ENCODE measurements around the gene INHA.

INHA gene

GRCh38 chr2:219533930-219534661 lies 38.0 kb upstream of the INHA start:
- Histone ChIP-seq H3K4me3 (ENCODE audit: low read depth in 1 of 2, low read length in 1 of 2) (no peak overlapping the region), H3K27me3 (peaks cover 75% of the 10 kb centered on the region), H3K4me1 (ENCODE audit: control insufficient read depth in 1 of 2, insufficient read depth in 1 of 2, low read depth in 1 of 2, low read length in 1 of 2) (no peaks in the 10 kb centered on the region), H3K27ac (no peak overlapping the region), H3K9me3 (no peaks in the 10 kb centered on the region), H3K36me3 (no peaks in the 10 kb centered on the region)
- no peak for TF ChIP-seq CTCF (IDR thresholded peaks at IDR 0.05)

- no peak overlapping the region for H3K27ac ChIP-seq
- H3K36me3 ChIP-seq, result no peaks in the 10 kb centered on the region
- no peak overlapping the region for H3K4me3 ChIP-seq (ENCODE audit: low read depth in 1 of 2, low read length in 1 of 2)
- H3K27me3 ChIP-seq, result peaks cover 68% of the 10 kb centered on the region
- TF ChIP-seq CTCF (IDR thresholded peaks at IDR 0.05), result no peak
- H3K4me1 ChIP-seq (ENCODE audit: control insufficient read depth in 1 of 2, insufficient read depth in 1 of 2, low read depth in 1 of 2, low read length in 1 of 2), result peaks cover 0 to 2% of the 10 kb centered on the region in 2 experiments
- no peaks in the 10 kb centered on the region for H3K9me3 ChIP-seq
Observed at GRCh38 chr2:219536425-219536824, 35.7 kb upstream of the INHA start.

DNA sequence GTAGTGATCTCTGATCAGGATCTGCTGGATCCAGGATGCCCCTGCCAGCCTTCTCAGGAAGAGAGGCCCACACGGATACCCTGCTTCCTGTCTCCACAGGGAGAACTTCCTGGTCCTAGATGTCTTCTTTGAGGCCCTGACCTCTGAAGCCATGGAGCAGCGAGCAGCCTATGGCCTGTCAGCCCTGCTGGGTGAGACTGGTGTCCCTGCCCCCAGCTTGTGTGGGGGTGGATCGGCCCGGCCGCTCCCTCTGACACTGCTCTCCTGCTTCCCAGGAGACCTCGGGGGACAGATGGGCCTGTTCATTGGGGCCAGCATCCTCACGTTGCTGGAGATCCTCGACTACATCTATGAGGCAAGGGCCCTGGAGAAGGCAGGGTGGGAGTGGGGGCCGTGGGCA lies 35.1 kb upstream of the INHA start:
- Histone ChIP-seq H3K36me3 (no peaks in the 10 kb centered on the region), H3K4me1 (ENCODE audit: control insufficient read depth in 1 of 2, insufficient read depth in 1 of 2, low read depth in 1 of 2, low read length in 1 of 2) (peaks cover 0 to 7% of the 10 kb centered on the region in 2 experiments), H3K27ac (no peak overlapping the region), H3K4me3 (ENCODE audit: low read depth in 1 of 2, low read length in 1 of 2) (no peak overlapping the region), H3K9me3 (no peaks in the 10 kb centered on the region), H3K27me3 (peaks cover 68% of the 10 kb centered on the region)
- no peak for TF ChIP-seq CTCF (IDR thresholded peaks at IDR 0.05)

DNA sequence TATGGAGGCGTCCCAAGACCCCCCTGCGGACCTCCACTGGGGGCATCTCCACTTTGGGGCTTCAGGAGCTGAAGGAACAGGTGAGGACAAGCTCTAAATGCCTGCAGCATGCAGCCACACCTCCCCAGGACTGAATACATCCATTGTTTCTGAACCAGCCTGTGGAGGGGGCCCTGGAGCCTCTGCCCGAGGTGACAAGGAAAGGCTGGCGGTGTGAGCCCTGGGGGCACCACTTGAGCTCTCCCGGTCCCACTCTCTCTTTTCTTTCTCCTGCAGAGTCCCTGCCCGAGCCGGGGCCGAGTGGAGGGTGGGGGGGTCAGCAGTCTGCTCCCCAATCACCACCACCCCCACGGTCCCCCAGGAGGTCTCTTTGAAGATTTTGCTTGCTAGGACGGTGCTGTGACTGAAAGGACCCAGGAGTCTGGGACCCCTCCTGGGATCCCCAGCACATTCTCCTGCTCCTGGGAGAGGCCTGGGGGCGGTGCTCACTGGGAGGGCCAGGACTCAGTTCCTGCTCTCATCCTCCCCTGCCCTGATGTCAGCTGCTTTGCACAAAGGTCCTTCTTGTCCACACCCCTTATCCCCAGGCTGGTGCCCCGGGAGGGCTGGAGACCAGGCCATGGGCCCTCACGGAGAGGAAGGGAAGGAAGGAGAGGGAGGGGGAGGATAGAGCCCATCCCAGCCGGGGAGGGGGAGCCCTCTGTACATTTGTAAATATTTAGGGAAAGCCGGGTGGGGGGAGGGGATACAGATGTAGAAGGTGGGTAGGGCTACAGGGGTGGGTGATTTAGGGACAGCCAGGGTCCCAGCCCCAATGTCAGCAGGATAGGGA lies 34.2 kb upstream of the INHA start:
- Histone ChIP-seq H3K36me3 (no peaks in the 10 kb centered on the region), H3K4me3 (ENCODE audit: low read depth in 1 of 2, low read length in 1 of 2) (no peak overlapping the region), H3K9me3 (no peaks in the 10 kb centered on the region), H3K27ac (no peak overlapping the region), H3K27me3 (peaks cover 68% of the 10 kb centered on the region), H3K4me1 (ENCODE audit: control insufficient read depth in 1 of 2, insufficient read depth in 1 of 2, low read depth in 1 of 2, low read length in 1 of 2) (peaks cover 4 to 9% of the 10 kb centered on the region in 2 experiments)
- no peak for TF ChIP-seq CTCF (IDR thresholded peaks at IDR 0.05)

DNA sequence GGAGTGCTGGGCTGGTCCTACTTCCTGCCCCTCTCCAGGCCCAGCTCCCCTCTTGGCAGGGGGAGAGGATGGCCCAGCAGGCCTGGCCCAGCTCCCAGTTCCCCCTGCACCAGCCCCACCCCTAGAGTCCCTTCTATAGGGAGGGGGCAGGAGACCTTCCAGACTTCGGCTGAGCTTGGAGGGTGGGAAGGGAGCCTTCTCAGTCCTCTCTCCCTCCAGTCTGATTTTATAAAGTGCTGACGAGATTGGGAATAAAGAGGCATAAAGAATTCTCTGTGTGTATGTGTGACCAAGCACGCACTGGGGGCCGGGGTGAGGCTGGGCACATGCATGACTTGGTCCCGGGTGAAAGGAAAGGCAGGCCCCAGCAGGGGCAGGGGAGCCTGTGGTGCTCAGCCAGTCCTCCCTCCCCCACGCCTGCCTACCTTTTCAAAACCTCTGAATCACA lies 33.6 kb upstream of the INHA start:
- Histone ChIP-seq H3K4me1 (ENCODE audit: control insufficient read depth in 1 of 2, insufficient read depth in 1 of 2, low read depth in 1 of 2, low read length in 1 of 2) (peaks cover 8 to 16% of the 10 kb centered on the region in 2 experiments), H3K27ac (no peak overlapping the region)

More for the DNA sequence above, 33.6 kb upstream of the INHA start:
- H3K9me3 ChIP-seq, result no peaks in the 10 kb centered on the region
- peaks cover 70% of the 10 kb centered on the region for H3K27me3 ChIP-seq
- no peak overlapping the region for H3K4me3 ChIP-seq (ENCODE audit: low read depth in 1 of 2, low read length in 1 of 2)
- TF ChIP-seq CTCF (IDR thresholded peaks at IDR 0.05), result no peak
- no peaks in the 10 kb centered on the region for H3K36me3 ChIP-seq
